Brain pericyte (primary cell): ENCODE measurements around the gene SIX3.

ENCODE experiments used
- DNase-seq: peaks from one replicate; pipeline ENCODE4 v3.0.0-alpha.2; 2012; ENCODE audit warnings: low read depth, low spot score

The SIX3 gene

GRCh38 chr2:44981714-44982108 lies 40.2 kb downstream of the SIX3 start:
- peak; percentile 53 for DNase-seq

GRCh38 chr2:44983836-44984604 lies 42.5 kb downstream of the SIX3 start:
- DNase-seq = no peak

GRCh38 chr2:44989176-44989575 lies 47.7 kb downstream of the SIX3 start:
- DNase-seq = no peak

GRCh38 chr2:44994377-44994776 lies 52.9 kb downstream of the SIX3 start:
- DNase-seq = no peak
